Stimulated activated CD8-positive, alpha-beta memory T cell treated with anti-CD3 and anti-CD28 coated beads, Interleukin-4, amount 100 ng/mL, for 48 hours (primary cell): ENCODE measurements around the gene POLR2I.
A peak's percentile ranks its signal among the peaks of the same experiment; 100 is the strongest.
"Not testable (repeated sequence)": the region's sequence is repeated elsewhere in the genome, so short reads cannot be mapped to it uniquely, and the experiment has no call there.

Experiments
- DNase-seq: peaks from one replicate; pipeline ENCODE4 v3.0.0-alpha.2; 2020

POLR2I gene

DNA sequence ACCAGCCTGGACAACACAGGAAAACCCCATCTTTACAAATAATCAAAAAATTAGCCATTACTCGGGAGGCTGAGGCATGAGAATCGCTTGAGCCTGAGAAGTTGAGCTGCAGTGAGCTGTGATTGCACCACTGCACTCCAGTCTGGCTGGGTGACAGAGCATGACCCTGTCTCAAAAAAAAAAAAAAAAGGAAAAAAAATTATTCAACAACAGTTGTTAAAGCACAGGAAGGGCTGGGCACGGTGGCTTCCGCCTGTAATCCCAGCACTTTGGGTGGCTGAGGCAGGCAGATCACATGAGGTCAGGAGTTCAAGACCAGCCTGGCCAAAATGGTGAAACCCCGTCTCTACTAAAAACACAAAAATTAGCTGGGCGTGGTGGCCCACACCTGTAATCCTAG, 16.5 kb upstream of the POLR2I start:
- DNase-seq, result not testable (repeated sequence)

DNA sequence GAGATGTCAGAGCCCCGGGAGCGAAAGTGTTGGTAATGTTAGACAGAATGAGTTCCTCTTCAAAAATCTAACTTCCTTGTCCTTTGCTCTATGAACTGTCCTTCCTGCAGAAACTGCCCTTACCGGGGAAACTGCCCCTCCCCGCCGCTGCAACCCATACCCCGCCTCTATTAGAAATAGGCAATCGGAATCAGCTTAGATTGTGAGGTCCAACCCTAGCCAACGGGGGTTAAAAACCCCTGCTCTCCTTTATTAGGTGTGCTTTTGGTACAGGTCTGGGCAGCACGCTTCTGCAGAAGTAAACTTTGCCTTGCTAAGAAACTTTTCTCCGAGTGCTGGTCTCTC, 13.7 kb upstream of the POLR2I start:
- DNase-seq, result no peak

DNA sequence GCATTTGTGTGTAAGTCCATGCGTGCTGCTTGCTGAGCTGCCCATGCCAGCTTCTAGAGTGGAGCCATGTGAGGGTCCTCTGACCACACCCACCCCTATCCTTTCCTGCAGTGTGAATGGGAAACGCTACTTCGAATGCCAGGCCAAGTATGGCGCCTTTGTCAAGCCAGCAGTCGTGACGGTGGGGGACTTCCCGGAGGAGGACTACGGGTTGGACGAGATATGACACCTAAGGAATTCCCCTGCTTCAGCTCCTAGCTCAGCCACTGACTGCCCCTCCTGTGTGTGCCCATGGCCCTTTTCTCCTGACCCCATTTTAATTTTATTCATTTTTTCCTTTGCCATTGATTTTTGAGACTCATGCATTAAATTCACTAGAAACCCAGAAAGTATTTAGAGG, 10.9 kb upstream of the POLR2I start:
- no peak for DNase-seq

DNA sequence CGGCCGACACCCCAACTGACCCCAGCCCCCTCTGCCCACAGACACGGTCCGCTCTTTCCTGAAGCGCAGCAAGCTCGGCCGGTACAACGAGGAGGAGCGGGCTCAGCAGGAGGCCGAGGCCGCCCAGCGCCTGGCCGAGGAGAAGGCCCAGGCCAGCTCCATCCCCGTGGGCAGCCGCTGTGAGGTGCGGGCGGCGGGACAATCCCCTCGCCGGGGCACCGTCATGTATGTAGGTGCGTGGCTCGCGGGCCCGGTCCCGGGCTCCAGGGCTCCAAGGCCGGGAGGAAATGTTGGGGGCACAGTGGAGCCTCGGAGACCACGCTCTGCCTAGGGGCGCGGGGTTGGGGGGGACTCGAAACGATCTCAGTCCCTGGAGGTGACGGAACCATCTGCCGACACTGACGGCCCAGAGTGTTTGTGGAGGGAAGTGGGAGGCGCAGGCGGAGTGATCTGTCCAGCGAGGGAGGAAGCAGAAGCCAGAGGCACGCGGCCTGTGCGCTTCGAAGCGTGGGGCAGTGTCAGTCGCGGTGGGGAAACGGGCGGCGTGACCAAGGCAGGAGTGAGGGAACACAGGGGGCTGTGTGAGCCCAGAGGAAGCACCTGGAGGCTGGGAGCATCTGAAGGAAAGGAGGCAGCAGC, 6.9 kb upstream of the POLR2I start:
- no peak for DNase-seq

DNA sequence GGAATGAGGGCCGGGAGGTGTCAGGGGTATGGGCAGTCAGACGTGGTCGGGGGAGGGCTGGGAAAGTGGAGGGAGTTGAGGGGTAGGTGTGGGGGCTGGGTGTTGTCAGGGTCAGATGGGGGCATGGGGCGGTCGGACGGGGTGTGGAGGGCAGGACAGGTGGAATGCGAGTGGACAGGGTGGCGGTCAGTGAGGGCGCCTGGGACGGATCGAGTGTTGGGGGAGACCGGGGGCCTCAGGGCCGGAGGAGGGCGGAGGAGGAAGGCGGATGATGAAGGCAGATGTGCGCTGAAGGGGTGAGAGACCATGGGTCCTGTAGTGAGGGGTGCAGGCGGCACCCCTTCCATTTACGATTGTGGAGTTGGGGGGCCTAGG, 6.3 kb upstream of the POLR2I start:
- DNase-seq, result no peak

DNA sequence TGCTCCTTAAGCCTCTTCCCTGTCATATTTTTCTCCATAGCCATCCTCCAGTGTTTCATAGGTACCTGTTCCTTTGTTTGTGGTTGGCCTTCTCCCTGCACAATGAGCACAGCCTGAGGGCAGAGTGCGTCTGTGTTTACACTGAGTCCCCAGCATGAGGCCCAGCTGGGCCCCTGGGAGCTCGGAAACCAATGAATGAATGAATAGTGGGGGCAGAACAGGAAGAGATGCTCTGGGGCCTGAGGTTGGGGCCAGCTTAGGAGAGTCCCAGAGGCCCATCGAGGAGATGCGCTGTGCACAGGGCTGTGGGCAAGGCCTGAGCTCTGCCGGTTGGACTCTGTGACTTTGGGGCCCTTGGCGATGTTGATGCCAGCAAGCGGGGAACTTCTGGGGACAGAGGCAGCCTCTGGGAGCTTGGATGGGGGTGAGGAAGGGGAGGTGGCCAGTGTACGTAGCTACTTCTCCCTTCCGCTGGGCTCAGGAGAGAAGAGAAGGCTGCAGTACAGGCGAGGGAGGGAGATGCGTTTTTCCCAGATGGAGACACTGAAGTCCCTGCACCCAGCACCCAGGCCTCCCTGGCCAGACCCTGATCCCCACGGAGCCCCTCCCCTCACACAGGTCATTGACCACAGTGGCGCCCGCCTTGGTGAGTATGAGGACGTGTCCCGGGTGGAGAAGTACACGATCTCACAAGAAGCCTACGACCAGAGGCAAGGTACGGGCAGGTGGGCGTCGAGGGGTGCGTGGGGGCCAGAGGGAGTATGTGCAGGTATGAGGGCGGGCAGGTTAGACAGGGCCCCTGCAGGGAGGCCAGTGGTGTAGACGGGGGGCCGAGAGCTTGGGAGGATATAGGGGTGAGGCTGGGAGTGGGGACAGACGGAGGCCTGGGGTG, 5.7 kb upstream of the POLR2I start:
- DNase-seq, result no peak

DNA sequence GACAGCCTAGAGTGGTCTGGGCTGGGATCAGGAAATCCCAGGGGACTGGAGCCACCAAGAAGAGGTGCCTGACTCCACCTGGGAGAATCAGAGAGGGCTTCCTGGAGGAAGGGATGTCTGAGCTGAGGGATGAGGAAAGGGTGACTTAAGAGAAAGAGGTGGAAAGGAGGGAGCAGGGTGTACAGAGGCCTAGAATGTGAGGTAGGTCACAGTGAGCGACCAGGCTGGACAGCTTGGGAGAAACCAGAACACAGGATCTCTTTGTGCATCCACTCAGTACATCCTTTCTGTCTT, 1.6 kb upstream of the POLR2I start:
- no peak for DNase-seq

DNA sequence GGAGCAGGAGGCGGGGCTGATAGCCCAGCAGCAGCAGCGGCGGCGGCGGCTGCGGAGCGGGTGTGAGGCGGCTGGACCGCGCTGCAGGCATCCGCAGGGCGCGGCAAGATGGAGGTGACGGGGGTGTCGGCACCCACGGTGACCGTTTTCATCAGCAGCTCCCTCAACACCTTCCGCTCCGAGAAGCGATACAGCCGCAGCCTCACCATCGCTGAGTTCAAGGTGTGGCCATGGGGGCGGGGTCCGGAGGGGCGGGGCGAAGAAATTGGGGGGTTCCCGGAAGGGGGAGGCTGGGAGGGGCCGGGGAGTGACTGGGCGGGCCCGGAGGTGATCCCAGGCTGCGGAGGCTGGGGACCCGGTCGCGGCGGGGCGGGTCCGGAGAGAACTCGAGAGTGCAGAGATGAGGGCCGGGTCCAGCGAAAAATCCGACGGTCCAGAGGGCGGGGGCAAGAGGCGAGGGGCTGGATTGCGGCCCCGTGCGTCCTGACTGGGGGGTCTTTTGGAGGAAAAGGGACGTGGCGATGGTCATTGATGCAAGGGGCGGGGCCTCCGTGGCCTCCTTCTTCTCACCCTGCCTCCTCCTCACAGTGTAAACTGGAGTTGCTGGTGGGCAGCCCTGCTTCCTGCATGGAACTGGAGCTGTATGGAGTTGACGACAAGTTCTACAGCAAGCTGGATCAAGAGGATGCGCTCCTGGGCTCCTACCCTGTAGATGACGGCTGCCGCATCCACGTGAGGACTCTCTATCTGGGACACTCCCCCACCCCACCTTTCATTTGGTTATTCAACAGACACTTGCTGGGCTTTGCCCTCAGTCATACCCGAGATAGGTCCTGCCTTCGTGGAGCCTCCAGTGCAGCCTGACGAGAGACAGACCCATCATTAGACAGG, 1.0 kb upstream of the POLR2I start, which contains the start of gene TBCB:
TBCB (plus strand) TSS at position 16 of the 891 bp plus-strand sequence; CDS start at position 109, 93 bp downstream.
- DNase-seq, result peak; percentile 93

DNA sequence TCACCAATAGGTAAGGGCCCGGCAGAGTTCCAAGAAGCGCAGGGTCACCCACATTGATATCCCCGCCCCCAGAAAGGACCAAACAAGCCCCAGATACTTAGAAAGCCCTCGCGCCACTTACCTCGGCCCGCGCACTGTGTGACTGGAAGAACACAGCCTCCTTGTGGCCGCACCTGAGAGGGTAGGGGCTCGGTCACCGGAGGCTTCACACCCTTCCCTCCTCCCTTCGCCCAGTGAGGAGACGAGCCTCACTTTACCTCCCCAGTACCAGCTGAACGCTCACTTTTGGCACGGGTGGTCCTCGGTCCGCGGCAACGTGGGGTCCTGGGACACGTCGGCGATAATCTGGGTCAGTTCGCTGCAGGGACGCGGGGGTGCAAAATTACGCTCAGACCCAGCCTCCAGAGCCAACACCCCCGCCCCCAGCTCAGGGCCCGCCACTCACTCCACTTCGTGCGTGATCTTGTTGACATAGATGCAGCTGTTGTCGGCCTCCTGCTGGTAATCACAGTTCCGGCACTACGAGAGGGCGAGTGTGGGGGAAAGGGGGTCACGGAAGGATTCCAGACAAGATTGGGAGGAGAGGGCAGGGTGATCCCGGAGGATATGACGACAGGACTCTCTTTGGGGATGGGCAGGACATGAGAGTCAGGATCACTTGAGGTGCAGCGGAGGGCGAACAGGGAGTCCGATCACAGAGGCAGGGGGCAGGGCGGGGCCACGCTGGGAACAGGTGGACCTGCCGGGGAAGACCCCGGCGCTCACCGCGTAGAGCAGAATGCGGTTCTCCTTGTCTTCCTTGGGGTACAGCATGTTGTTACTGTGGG, 568 bp downstream of the POLR2I start:
- no peak for DNase-seq

DNA sequence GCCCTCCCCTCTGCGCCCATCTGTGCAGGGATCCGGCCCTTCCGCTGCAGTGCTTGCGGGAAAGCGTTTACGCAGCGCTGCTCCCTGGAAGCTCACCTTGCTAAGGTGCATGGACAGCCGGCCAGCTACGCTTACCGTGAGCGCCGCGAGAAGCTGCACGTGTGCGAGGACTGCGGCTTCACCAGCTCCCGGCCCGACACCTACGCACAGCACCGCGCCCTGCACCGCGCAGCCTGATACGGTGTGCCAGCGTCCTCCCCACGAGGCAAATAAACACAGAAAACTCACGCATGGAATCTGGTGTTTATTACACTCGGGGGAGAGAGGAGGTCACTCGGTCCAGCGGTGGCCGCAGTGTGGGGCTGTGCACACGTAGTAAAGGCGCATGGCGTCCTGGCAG, 1.2 kb downstream of the POLR2I start:
- DNase-seq, result no peak

DNA sequence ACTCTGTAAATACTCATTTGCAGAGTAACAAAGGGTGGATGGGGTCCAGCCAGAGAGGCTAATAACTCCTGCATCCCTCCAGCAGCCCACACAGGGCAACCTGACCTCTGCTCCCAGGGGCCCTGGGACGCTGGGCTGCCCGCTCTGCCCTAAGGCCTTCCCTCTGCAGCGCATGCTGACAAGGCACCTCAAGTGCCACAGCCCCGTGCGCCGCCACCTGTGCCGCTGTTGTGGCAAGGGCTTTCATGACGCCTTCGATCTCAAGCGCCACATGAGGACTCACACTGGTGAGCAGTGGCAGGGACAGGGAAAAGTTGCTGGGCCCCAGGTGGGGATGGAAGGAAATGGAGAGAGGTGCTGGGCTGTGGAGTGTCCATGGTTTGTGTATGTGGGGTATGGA, 2.0 kb downstream of the POLR2I start:
- no peak for DNase-seq

DNA sequence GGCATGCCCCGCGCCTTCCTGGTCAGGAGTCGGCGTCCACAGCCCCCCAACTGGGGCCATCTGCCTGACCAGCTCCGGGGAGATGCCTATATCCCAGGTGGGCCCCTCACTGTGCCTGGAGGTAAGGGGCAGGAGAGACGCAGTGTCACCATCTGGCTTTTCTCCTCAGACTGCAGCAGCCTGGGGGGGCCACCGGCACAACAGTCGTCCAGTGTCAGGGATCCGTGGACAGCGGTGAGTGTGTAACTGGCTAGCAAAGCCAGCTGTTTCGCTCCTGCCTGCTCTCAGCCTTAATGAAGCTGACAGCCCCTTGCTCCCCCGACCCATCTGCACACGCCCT, 3.5 kb downstream of the POLR2I start:
- no peak for DNase-seq

DNA sequence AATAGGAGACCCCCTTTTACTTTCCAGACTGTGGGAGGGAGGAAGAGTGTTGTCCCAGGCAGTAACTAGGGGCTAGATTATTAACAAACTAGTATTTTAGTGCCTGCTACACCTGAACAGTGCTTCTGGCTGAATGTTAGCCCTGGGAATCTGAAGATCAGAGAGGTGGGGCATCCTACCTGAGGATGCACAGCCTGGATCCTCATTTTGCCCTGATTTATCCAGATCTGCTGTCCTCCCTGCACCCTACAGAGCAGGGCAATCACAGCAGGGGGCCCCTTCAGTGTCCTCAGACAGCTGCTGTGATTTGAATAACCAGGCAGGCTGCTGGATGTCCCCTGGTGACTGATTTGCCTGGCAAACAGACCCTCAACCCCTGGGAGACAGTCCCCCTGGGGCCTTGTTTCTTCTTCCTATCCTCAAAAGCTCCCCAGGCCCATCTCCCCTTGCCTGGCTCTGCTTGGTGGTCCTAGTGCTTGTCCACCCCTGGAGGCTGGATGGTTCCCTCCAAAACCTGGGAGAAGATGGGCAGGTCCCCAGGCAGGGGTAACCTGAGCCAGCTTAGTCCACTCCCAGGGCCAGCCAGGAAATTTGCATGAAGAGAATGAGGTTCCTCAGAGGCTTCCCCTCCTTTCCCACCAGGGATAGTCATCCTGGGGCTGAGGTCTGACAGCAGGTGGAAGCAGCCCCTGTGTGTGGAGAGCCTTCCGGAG, 4.0 kb downstream of the POLR2I start, which contains the start of gene OVOL3:
OVOL3 (plus strand) TSS at position 657 of the 713 bp plus-strand sequence. CDS start 60 bp downstream, outside the sequence.
- DNase-seq, result no peak

DNA sequence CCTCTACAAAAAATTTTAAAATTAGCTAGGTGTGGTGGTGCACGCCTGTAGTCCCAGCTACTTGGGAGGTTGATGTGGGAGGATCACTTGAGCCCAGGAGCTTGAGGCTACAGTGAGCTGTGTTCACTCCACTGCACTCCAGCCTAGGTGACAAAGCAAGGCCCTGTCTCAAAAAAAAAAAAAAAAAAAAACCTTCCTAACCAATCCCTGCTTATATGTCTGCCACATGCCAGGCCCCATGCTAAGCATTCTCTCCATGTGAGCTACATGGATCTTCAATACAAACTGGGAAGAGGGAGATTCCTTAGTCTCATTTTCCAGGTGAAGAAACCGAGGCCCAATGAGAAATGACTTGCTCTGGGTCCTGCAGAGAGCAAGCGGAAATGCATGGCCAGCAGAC, 6.0 kb downstream of the POLR2I start:
- DNase-seq, result no peak

DNA sequence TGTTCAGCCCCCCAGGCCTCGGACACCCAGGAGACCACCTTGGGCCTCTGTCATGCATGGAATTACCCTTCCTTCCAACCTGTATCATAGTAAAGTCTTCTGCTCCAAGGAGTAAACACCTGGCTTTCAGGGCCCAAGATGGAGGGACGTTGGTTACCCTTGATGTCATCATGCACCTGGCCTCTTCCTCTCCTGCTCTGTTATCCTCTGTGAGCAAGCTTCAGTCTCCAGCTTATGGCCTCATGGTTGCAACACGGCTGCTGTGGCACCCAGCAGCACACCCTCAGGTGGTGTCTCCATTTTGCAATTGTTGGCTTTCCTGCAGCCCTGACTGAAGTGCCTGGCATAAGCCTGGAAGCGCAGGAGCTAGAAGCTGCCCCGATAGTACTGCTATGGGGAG, 7.7 kb downstream of the POLR2I start:
- DNase-seq, result no peak

DNA sequence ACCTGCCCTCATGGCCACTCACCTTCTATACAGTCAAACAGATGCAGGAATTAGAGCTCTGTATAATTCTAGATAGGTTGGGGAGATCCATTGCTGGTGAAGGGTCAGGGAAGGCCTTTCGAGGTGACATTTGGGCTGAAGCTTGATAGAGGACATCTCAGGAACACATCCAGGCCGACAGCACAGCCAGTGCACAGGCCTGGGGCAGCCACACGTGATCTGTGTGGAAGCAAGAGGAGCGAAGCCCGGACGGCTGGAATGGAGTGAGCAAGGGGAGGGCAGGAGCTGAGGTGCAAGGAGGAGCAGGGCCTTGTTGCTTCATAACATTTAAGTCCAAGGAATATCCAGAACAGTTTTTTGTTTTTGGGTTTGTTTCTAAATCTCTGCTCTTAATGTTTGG, 8.2 kb downstream of the POLR2I start:
- DNase-seq, result no peak

DNA sequence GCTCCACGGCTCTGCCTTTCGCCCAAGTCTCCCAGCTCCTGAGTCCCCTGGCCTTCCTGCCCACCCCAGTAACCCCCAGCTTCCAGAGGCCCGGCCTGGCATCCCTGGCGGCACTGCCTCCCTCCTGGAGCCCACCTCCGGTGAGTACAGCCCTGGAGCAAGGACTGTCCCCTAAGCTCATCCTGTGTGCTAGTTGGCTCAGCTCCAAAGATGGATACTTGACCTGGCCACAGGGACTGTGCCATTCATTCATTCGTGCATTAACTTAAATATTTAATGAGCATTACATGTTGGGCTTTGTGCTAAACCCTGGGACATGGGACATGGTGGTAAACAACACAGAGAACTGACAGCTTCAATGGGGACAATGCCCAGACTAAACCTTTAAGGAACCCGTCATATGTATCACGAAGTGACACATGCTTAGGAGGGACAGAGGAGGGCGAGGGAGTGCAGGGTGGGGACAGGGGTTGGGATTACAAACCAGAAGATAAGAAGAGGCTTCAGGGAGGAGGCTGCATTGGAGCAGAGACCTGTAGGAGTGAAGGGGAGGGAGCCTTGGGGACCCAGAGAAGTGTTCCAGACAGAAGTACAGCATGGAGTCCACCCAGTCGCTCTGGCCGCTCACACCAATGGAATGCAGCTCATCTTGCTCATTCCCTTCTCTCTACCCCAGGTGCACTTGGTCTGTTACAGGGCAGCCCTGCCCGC, 10.7 kb downstream of the POLR2I start:
- no peak for DNase-seq

DNA sequence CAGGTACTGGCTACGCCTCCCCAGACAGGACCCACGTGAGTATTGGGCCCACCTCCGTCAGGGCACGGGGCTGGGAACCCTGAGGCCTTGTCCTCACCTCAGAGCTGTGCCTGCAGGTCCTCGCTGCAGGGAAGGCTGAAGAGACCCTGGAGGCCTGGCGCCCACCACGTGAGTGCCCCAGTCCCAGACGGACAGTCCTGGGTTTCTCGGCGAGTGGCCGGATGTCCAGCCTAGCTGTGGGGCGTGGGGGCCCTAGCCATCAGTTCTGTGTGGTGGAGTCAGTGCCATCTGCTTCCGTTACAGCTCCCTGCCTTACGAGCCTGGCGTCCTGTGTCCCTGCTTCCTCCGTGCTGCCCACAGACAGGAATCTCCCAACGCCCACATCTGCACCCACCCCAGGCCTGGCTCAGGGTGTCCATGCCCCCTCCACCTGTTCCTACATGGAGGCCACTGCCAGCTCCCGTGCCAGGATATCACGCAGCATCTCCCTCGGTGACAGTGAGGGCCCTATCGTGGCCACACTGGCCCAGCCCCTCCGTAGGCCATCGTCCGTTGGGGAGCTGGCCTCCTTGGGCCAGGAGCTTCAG, 11.5 kb downstream of the POLR2I start:
- DNase-seq, result no peak

DNA sequence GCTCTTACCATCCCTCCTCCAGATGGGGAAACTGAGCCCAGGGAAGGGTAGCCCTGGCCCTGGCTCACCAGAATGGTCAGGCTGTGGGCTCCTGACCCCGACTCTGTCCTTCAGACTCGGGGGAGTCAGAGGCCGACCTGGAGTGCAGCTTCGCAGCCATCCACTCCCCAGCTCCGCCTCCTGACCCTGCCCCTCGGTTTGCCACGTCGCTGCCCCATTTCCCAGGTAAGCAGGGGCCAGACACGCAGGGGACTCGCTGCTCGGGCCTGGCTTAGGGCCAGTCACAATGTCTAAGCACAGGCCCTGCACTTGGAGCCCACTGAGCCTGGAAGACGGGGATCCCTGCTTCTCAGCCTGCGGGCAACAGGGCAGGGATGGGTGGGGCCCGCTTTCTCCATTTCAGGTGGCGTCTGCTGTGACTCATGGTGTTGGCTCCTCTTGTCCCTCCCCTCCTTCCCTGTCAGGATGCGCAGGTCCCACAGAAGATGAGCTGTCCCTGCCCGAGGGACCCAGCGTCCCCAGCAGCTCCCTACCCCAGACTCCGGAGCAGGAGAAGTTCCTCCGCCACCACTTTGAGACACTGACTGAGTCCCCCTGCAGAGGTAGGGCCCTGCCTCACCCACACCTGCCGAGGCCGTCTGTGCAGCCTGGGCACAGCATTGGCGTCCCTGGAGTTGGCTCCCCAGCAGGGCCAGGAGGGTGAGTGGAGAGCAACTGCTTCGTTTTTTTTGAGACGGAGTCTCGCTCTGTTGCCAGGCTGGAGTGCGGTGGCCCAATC, 12.9 kb downstream of the POLR2I start:
- DNase-seq, result no peak

DNA sequence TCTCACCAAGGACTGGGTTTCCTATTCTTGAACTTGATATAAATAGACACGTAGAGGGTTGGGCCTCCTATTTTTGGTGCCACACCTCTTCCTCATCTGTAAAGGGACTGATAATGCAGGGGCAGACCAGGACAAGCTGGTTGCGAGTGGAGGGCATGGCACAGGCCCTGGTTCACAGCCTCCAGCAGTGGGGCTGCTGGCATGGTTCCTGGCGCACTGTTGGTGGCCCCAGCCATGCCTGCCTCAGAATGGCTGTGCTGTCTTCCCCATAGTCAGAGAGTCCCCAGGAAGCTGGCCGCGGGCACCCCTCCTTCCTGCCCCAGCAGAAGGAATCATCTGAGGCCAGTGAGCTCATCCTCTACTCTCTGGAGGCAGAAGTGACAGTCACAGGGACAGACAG, 14.2 kb downstream of the POLR2I start:
- DNase-seq, result no peak
